Panc1 (cell line): Measurements from ENCODE around the gene DCTN2. TPM values are rescaled to one million over a fixed set of nuclear protein-coding genes. Genes with fewer than 3 reads are reported as not detected.

ENCODE experiments used
- ATAC-seq: fragments of 200-7000 bp; cut with Tn5 transposase; 2 replicates; pipeline ENCODE4 v1.9.1; 2020; ENCODE audit warnings: mild to moderate bottlenecking, moderate library complexity
- BruUV-seq: library from RNA; stranded (reverse); fragments of 400-500 nt; replicated peaks from 2 replicates; lab custom pipeline; 2021; lab: Mats Ljungman, UMichigan
- CTCF ChIA-PET: fragments of 300-600 bp; sonication (Branson Sonifier 250); formaldehyde crosslinking; loops from one replicate; lab custom pipeline; 2022; ENCODE audit warnings: antibody characterized with exemption; lab: Charles Lee
- POLR2A ChIA-PET: fragments of 300-600 bp; sonication (Branson Sonifier 250); formaldehyde crosslinking; loops from one replicate; lab custom pipeline; 2022; ENCODE audit warnings: antibody characterized with exemption; lab: Charles Lee
- DNase-seq: peaks from one replicate; pipeline ENCODE4 v3.0.0-alpha.2; 2010; ENCODE audit warnings: low read depth, low spot score
- H3K27ac ChIP-seq: 2 replicates; pipeline ENCODE4 v1.5.1; 2011; ENCODE audit warnings: mild to moderate bottlenecking, low read length, inconsistent platforms
- H3K27me3 ChIP-seq: fragments of 200-500 bp; sonication (Bioruptor generic); 2 replicates; pipeline ENCODE4 v1.6.0; 2014; ENCODE audit warnings: low read length, inconsistent platforms; ENCODE audit not compliant: control insufficient read depth, insufficient read depth
- H3K36me3 ChIP-seq: fragments of 200-500 bp; sonication (Bioruptor generic); 2 replicates; pipeline ENCODE4 v1.5.1; 2014; ENCODE audit warnings: inconsistent platforms, mild to moderate bottlenecking, low read length, moderate library complexity; ENCODE audit not compliant: control insufficient read depth, insufficient read depth
- H3K4me1 ChIP-seq: 2 replicates; pipeline ENCODE4 v1.5.1; 2011; ENCODE audit warnings: inconsistent platforms, mild to moderate bottlenecking, low read length, moderate library complexity; ENCODE audit not compliant: control insufficient read depth, insufficient read depth
- H3K4me3 ChIP-seq, 2 experiments: 2 replicates each; pipeline ENCODE4 v1.5.1; 2011 to 2012; ENCODE audit warnings: low read depth in 2 of 2, low read length in 2 of 2, mild to moderate bottlenecking in 2 of 2, inconsistent platforms in 1 of 2, moderate library complexity in 1 of 2
- H3K9me3 ChIP-seq: fragments of 200-500 bp; sonication (Bioruptor generic); 2 replicates; pipeline ENCODE4 v1.5.1; 2014; ENCODE audit warnings: low read depth, mild to moderate bottlenecking, inconsistent platforms, low read length, moderate library complexity; ENCODE audit not compliant: control insufficient read depth, insufficient read depth
- POLR2AphosphoS5 ChIP-seq: IDR thresholded peaks from 2 replicates; pipeline ENCODE4 v1.6.1; 2012; ENCODE audit warnings: mild to moderate bottlenecking, low read depth, low read length, moderate library complexity
- SIN3A ChIP-seq: IDR thresholded peaks from 2 replicates; pipeline ENCODE4 v1.6.1; 2012; ENCODE audit warnings: low read depth, mild to moderate bottlenecking, low read length, moderate library complexity, borderline replicate concordance; ENCODE audit not compliant: insufficient read depth
- TCF7L2 ChIP-seq: IDR thresholded peaks from 2 replicates; pipeline ENCODE4 v1.6.1; 2011; ENCODE audit warnings: mild to moderate bottlenecking, low read depth, low read length, inconsistent platforms
- in situ Hi-C: cut with HindIII; loops from 2 replicates; pipeline ENCODE4 v1.10.0; 2016; ENCODE audit warnings: low sequenced_read_pairs, low pct_unique_long_range_greater_than_20kb
- intact Hi-C: fragments of 100-400 bp; cut with micrococcal nuclease; formaldehyde crosslinking; loops from one replicate; pipeline ENCODE4 v1.10.0; 2022; ENCODE audit not compliant: unreplicated experiment
- total RNA-seq: library from RNA; stranded (reverse); gene quantifications from one replicate; pipeline ENCODE4 v1.2.1, GENCODE V29; 2021; ENCODE audit not compliant: unreplicated experiment
- TF ChIP-seq, protein P1 (sequence below): fragments of 450-650 bp; IDR thresholded peaks from 2 replicates; pipeline ENCODE4 v1.5.1; 2017; ENCODE audit warnings: mild to moderate bottlenecking
- TF ChIP-seq, protein P2 (sequence below), 2 experiments: IDR thresholded peaks; 2 replicates each; pipeline ENCODE4 v1.6.1; 2011 to 2012; ENCODE audit warnings: low read depth in 2 of 2, control low read depth in 1 of 2, low read length in 1 of 2, mild to moderate bottlenecking in 1 of 2, moderate library complexity in 1 of 2; ENCODE audit not compliant: insufficient read depth in 1 of 2

The DCTN2 gene
- total RNA-seq, 1 experiment from 2014 or later, result 97.6 TPM

DNA sequence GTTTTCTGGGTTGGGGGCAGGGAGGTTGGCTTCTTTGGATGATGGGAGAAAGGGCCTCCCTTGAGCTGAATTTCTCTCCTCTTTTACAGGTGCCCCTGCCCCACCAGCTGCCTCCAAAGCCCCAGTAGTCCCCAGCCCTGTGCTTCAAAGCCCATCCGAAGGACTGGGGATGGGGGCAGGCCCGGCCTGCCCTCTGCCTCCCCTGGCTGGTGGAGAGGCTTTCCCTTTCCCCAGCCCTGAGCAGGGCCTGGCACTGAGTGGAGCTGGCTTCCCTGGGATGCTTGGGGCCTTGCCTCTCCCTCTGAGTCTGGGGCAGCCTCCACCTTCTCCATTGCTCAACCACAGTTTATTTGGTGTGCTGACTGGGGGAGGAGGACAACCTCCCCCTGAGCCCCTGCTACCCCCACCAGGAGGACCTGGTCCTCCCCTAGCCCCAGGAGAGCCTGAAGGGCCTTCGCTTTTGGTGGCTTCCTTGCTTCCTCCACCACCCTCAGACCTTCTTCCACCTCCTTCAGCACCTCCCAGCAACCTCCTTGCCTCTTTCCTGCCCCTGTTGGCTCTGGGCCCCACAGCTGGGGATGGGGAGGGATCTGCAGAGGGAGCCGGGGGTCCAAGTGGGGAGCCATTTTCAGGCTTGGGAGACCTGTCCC, 20.4 kb downstream of the DCTN2 start:
- ChIA-PET CTCF (no interaction called here), POLR2A (interaction anchor here (0.7 kb wide), 1 partner anchor 275 kb away, joined by 3 read pairs; no protein-coding TSS in a partner anchor)
- DNase-seq (no peak), ATAC-seq (no peak)
- in situ Hi-C loops (no loop called here), intact Hi-C loops (no loop called here)
- Histone ChIP-seq H3K4me3 (no peak overlapping the region), H3K27ac (no peak overlapping the region), H3K36me3 (peaks cover 14% of the 10 kb centered on the region), H3K27me3 (no peaks in the 10 kb centered on the region), H3K4me1 (peaks cover 25% of the 10 kb centered on the region), H3K9me3 (no peaks in the 10 kb centered on the region)
- TSS peak; percentile 12 for BruUV-seq
- TF ChIP-seq, protein P1, sequence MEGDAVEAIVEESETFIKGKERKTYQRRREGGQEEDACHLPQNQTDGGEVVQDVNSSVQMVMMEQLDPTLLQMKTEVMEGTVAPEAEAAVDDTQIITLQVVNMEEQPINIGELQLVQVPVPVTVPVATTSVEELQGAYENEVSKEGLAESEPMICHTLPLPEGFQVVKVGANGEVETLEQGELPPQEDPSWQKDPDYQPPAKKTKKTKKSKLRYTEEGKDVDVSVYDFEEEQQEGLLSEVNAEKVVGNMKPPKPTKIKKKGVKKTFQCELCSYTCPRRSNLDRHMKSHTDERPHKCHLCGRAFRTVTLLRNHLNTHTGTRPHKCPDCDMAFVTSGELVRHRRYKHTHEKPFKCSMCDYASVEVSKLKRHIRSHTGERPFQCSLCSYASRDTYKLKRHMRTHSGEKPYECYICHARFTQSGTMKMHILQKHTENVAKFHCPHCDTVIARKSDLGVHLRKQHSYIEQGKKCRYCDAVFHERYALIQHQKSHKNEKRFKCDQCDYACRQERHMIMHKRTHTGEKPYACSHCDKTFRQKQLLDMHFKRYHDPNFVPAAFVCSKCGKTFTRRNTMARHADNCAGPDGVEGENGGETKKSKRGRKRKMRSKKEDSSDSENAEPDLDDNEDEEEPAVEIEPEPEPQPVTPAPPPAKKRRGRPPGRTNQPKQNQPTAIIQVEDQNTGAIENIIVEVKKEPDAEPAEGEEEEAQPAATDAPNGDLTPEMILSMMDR, result no peak
- no peak for TF ChIP-seq POLR2AphosphoS5
- TF ChIP-seq, protein P2, sequence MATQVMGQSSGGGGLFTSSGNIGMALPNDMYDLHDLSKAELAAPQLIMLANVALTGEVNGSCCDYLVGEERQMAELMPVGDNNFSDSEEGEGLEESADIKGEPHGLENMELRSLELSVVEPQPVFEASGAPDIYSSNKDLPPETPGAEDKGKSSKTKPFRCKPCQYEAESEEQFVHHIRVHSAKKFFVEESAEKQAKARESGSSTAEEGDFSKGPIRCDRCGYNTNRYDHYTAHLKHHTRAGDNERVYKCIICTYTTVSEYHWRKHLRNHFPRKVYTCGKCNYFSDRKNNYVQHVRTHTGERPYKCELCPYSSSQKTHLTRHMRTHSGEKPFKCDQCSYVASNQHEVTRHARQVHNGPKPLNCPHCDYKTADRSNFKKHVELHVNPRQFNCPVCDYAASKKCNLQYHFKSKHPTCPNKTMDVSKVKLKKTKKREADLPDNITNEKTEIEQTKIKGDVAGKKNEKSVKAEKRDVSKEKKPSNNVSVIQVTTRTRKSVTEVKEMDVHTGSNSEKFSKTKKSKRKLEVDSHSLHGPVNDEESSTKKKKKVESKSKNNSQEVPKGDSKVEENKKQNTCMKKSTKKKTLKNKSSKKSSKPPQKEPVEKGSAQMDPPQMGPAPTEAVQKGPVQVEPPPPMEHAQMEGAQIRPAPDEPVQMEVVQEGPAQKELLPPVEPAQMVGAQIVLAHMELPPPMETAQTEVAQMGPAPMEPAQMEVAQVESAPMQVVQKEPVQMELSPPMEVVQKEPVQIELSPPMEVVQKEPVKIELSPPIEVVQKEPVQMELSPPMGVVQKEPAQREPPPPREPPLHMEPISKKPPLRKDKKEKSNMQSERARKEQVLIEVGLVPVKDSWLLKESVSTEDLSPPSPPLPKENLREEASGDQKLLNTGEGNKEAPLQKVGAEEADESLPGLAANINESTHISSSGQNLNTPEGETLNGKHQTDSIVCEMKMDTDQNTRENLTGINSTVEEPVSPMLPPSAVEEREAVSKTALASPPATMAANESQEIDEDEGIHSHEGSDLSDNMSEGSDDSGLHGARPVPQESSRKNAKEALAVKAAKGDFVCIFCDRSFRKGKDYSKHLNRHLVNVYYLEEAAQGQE (IDR thresholded peaks at IDR 0.05; ENCODE audit: insufficient read depth in 1 of 2, low read depth in 2 of 2, low read length in 1 of 2), result no peak
- TF ChIP-seq TCF7L2, result no peak
- no peak for TF ChIP-seq SIN3A

DNA sequence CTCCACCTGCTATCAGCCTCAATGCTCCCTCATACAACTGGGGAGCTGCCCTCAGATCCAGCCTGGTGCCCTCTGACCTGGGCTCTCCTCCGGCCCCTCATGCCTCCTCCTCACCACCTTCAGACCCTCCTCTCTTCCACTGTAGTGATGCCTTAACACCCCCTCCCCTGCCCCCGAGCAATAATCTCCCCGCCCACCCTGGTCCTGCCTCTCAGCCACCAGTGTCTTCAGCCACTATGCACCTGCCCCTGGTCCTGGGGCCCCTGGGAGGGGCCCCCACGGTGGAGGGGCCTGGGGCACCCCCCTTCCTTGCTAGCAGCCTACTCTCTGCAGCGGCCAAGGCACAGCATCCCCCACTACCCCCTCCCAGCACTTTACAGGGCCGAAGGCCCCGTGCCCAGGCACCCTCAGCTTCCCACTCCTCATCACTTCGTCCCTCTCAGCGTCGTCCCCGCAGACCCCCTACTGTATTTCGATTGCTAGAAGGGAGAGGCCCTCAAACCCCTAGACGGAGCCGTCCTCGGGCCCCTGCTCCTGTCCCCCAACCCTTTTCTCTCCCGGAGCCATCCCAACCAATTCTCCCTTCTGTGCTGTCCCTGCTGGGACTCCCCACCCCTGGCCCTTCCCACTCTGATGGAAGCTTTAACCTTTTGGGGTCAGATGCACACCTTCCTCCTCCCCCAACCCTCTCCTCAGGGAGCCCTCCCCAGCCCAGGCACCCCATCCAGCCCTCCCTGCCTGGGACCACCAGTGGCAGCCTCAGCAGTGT, 21.2 kb downstream of the DCTN2 start:
- ChIA-PET POLR2A (no interaction called here), CTCF (no interaction called here)
- in situ Hi-C loops (no loop called here), intact Hi-C loops (no loop called here)
- DNase-seq (no peak), ATAC-seq (no peak)
- peaks cover 32% of the 10 kb centered on the region for H3K4me1 ChIP-seq
- no TSS peak for BruUV-seq
- H3K4me3 ChIP-seq, result no peak overlapping the region
- H3K27me3 ChIP-seq, result no peaks in the 10 kb centered on the region
- H3K27ac ChIP-seq, result no peak overlapping the region
- TF ChIP-seq POLR2AphosphoS5 (no peak), TCF7L2 (no peak), SIN3A (no peak)
- TF ChIP-seq, protein P2 (IDR thresholded peaks at IDR 0.05; ENCODE audit: insufficient read depth in 1 of 2, low read depth in 2 of 2, low read length in 1 of 2), result no peak
- TF ChIP-seq, protein P1, result no peak
- no peaks in the 10 kb centered on the region for H3K9me3 ChIP-seq
- H3K36me3 ChIP-seq, result peaks cover 9% of the 10 kb centered on the region
